Measurements from ENCODE around the gene ZHX3. TPM values are rescaled to one million over a fixed set of nuclear protein-coding genes. Genes with fewer than 3 reads are reported as not detected.

Gene ZHX3
- total and polyA plus RNA-seq, 2 of the 13 experiments (the other 11 are each of a cell fraction or from before 2014, with no cell fraction given): 8.4 to 11.7 TPM

GRCh38 chr20:41261260-41261659 is 56.3 kb downstream of the ZHX3 start (continued):
- TF ChIP-seq ZSCAN5A (CRISPR knock-in tag; IDR thresholded peaks at IDR 0.05; ENCODE audit: borderline replicate concordance): no peak
- TF ChIP-seq ZBTB46 (CRISPR knock-in tag; IDR thresholded peaks at IDR 0.05; ENCODE audit: borderline replicate concordance): no peak
- no peak for TF ChIP-seq ZNF335 (CRISPR knock-in tag; IDR thresholded peaks at IDR 0.05)
- TF ChIP-seq E2F1 (CRISPR knock-in tag; IDR thresholded peaks at IDR 0.05): no peak
- TF ChIP-seq ZNF878 (CRISPR knock-in tag; IDR thresholded peaks at IDR 0.05): no peak
- no peak for TF ChIP-seq PITX1 (CRISPR knock-in tag; IDR thresholded peaks at IDR 0.05)
- TF ChIP-seq RORA (CRISPR knock-in tag; IDR thresholded peaks at IDR 0.05): no peak

GRCh38 chr20:41260734-41261220 is 56.8 kb downstream of the ZHX3 start:
- H3K4me3 ChIP-seq (replicated peaks in 1 of 3; ENCODE audit: insufficient read depth in 1 of 3, low read depth in 2 of 3, low read length in 3 of 3): no peak overlapping the region
- no peaks in the 10 kb centered on the region for H3K9me3 ChIP-seq (ENCODE audit: low read length)
- in situ Hi-C loops (cut with HindIII; ENCODE audit: extremely low pct_ligation_motif_present, low pct_unique_long_range_greater_than_20kb): no loop called here
- POLR2A ChIA-PET: no interaction called here
- H3K27me3 ChIP-seq (ENCODE audit: control insufficient read depth in 1 of 2, insufficient read depth in 2 of 2, low read length in 2 of 2): no peaks in the 10 kb centered on the region
- H3K36me3 ChIP-seq (replicated peaks in 1 of 2; ENCODE audit: control insufficient read depth in 1 of 2, insufficient read depth in 2 of 2, low read length in 2 of 2): no peaks in the 10 kb centered on the region
- CTCF ChIA-PET (ENCODE audit: low intra/inter-chr PET ratio, low total read pairs): no interaction called here
- intact Hi-C loops (cut with micrococcal nuclease; ENCODE audit: unreplicated experiment): no loop called here
- DNase-seq (ENCODE audit: low spot score) (no peak), FAIRE-seq (no peak), ATAC-seq (no peak)
- no peaks in the 10 kb centered on the region for H3K79me2 ChIP-seq (ENCODE audit: insufficient read depth, low read length)
- WGBS (ENCODE audit: low lambda C conversion rate): 92% methylated on average over 1 of the region's 1 CpG
- H3K27ac ChIP-seq (ENCODE audit: extremely low read length, insufficient read depth, low read length): no peak overlapping the region
- no peak overlapping the region for H3K9ac ChIP-seq (ENCODE audit: insufficient read depth, low read depth, low read length)
- H2AFZ ChIP-seq (ENCODE audit: low read length): no peak overlapping the region
- TF ChIP-seq PREB (CRISPR knock-in tag; IDR thresholded peaks at IDR 0.05) (no peak), ZC3H13 (CRISPR knock-in tag; IDR thresholded peaks at IDR 0.05) (no peak), KAT8 (CRISPR knock-in tag; IDR thresholded peaks at IDR 0.05) (no peak), SMAD9 (CRISPR knock-in tag; IDR thresholded peaks at IDR 0.05) (no peak)
- H4K20me1 ChIP-seq (ENCODE audit: insufficient read depth, low read length): no peaks in the 10 kb centered on the region
- BruUV-seq (replicated peaks): no TSS peak
- H3K4me1 ChIP-seq (ENCODE audit: insufficient read depth, low read length): peaks cover 5% of the 10 kb centered on the region; the same call in 1 of the 2 replicates
- no peak overlapping the region for H3K4me2 ChIP-seq (ENCODE audit: low read depth, low read length)
